GM21515 (cell line): ENCODE results near the gene ATRN.
A peak's percentile ranks its signal among the peaks of the same experiment; 100 is the strongest.

Experiments used
- ATAC-seq: cut with Tn5 transposase; IDR thresholded peaks from one replicate; pipeline ENCODE4 v1.9.1; 2021; ENCODE audit not compliant: unreplicated experiment

ATRN gene

DNA sequence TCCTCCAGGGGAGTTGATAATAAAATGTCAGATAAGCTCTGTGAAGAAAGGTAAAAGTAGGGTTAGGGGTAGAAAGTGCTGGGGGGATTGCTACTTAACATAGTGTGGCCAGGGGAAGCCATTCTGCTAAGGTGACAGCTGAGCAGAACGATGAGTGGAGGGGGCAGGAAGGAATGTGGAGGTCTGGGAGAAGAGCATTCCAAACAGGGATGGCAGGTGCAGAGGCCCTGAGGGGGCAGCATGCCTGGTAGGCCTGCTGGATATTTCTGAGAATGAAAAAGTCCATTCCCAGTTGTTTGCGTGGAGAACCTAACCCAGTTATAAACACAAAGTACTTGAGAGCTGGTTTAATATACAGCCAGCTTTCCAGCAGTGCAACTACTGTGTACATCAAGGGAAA lies 183.1 kb downstream of the ATRN start:
- no peak for ATAC-seq

DNA sequence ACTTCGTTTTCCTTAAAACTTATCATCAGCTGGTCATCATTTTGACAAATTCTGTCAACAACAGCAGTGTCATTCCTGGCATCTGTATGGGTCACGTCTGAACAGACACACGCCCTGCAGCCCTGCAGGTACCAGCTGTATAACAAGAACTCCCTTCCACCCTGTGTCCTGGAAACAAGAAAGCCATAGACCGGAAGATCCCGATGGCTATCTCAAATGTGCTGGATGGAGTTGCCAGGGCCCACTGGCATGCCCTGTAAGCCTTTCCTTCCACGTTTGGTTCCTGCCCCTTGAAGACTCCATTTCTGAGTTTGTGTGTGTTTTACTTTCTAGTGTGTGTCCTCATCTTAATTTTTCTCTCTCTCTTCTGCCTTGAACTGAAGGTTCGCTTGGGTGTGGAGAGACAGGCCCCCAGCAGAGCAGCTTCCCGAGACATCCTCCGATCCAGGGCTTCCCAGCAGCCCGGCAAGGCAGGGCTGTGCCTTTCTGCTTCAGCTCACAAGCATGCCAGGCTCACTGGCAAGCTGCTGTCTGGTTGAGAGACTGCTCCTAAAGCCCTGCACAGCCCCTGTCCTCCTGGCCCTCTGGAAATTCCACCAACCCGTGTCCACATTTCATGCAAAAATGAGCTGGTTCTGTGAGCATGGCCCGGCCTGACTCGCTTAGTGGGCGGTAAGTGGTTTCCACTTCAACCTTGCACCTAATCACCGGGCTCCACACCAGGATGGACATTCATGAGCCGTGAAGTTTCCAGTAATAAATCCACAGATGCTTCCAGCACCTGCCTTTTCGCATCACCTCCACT lies 183.7 kb downstream of the ATRN start:
- no peak for ATAC-seq

DNA sequence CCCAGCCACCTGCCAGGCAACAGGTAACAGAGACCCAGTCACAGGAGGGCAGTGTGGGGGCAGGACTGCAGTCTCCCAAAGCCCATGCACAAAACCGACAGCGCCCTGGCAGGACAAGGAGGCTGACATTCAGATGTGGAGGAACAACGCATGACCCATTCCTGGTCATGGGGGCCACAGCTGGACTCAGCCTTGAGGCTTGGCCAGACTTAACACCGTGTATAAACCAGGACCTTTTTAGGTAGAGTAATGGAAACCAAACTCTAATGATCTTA lies 184.2 kb downstream of the ATRN start:
- no peak for ATAC-seq

GRCh38 chr20:3658019-3658715 lies 187.3 kb downstream of the ATRN start:
- ATAC-seq, result no peak

GRCh38 chr20:3658716-3659491 lies 188.1 kb downstream of the ATRN start:
- ATAC-seq, result peak; percentile 91

- ATAC-seq, result no peak
Observed at GRCh38 chr20:3659492-3660261, 188.9 kb downstream of the ATRN start.

DNA sequence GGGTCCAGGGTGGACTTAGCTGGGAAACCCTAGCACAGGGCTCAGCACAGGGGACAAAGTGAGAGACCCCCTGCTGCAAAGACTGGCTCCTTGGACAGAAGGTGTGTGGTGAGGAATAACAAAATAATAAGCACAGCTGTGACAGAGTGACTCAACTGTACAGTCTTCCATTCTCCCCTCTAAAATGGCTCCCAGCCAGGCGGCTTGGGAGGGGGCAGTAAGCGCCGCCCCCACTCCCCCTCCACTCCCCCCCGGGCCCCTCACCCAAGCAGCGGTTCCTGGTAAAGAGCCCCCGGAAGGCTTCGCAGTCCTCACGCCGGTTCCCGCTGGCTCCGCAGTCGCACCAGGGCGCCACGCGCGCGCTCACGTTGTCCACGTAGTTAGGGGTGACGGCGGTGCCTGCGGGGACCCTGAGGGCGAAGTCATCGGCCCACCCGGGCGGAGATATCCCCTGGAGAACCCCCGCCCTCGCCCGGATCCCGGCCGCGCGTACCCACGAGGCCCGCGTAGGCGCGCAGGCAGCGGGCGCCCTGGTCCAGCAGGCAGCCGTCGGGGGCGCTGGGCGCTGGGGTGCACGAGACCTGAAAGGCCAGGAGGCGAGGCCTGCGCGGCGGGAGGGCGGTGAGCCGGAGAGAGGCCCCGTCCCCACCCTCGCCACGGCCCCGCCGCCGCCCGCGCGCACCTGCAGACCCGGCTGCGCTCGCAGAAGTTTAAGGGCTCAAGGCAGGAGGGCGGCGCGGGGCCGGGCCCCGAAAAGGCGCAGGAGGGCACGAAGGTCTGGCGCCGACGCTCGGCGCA lies 189.6 kb downstream of the ATRN start:
- no peak for ATAC-seq

- no peak for ATAC-seq
Observed at GRCh38 chr20:3661060-3661813, 190.4 kb downstream of the ATRN start.

DNA sequence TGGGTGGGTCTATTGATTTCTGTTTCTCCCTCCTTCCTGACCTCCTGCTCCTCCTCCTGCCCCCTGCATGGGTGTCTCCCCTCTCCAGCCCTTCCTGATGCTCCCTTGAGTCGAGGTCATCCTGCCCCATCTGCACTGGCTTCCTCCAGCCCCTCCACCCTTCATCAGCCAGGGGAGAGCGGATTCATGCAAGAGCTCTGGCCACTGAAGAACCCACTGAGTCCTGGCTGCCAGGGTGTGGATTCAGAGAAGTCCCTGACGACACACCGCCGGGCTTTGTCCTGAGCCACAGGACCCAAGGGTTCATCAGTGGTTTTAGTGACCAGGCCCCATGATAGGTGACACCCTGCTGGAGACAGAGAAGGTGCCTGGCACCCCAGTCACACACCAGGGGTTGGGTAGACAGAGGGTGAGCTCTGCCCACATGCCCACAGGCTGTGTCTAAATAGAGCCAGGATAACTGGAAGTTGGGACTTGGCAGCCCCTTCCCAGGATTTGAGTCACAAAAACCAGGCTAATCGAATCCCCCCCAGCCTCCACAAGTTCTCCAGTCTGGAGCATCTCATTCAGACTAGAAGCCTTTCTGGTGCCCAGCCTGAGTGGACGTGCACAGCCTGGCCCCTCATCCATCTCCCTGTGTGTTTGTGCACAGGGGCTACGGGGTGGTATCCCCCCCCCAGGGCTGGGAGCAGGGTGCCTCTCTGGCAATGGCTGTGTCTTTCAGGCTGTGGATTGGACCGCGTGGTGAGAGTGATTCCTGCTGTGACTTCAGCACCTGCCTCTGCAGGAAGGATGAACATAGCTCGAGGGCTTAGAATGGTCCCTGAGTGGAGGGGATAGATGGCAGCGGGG lies 191.2 kb downstream of the ATRN start:
- ATAC-seq, result no peak

GRCh38 chr20:3663031-3663701 lies 192.3 kb downstream of the ATRN start, which contains the start of gene GFRA4:
Gene GFRA4, minus strand, starts transcription at chr20:3663399. Its CDS starts 0 bp downstream, at chr20:3663399.
- no peak for ATAC-seq

DNA sequence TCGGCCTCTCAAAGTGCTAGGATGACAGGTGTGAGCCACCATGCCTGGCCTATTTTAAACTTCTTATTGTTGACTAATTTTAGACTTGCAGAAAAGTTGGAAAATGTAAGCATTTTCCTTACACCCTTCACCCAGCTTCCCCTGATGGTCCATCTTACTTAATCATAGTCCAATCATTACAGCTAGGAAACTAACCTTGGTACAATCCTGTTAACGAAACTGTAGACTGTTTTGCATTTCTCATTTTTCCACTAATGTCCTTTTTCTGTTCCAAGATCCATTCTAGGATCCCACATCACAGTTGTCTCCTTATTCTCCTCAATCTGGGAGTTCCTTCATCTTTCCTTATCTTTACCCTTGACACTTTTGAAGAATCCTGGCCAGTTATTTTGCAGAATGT lies 193.0 kb downstream of the ATRN start:
- no peak for ATAC-seq

DNA sequence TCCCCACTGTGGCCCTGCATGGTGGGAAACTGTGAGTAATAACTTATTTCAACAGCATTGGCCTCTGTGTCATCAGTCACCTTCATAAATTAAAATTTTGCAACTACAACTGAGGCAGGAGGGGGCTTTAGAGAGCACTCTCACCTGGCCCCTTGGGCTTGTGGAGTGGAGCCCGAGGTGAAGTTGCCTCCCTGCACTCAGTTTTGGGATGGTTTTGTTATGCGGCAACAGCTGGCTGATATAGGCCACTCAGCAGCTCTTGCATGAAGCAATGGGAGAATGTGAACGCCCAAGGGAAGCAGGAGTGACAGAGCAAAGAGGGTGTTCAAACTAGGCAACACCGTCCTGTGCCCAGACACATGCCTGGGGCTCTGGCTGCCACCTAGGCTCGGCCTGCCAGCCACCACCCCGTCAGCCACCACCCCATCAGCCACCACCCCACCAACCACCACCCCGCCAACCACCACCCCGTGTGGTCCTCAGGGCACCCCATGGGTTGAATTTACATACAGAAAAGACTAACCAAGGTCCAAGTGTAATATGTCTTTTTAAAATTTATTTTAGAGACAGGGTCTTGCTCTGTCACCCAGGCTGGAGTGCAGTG lies 196.7 kb downstream of the ATRN start:
- ATAC-seq, result no peak

DNA sequence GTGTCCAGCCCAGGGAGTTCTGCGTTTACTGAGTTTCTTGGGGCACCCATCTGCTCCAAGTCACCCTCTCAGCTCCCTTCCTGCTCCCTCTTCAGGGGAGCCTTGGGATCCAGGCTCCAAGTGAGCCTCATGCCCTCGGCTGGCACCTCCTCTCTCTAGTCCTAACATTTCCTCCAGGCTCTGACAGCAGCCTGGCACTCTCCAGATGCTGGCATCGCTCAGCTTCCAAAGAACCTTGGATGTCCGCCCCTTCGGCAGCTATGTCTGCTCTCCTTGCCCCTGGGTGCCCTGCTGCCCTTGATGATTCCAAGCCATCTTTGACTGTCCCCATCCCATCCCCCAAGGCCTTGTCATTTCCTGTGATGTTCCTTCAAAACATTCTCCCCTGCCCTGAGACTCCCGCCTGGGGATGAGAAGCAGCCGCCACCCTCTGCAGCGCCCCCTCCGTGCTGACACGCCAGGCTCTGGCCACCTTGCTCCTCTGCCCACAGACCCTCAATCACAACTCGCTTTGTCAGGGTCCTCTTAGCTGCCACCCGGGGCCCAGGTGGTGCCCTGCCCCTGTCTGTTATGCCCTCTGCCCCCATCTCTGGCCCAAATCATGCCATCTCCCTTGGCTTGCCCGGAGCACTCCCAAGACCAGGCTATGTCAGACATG lies 199.0 kb downstream of the ATRN start:
- no peak for ATAC-seq

GRCh38 chr20:3670511-3670910 lies 199.7 kb downstream of the ATRN start:
- ATAC-seq, result no peak

DNA sequence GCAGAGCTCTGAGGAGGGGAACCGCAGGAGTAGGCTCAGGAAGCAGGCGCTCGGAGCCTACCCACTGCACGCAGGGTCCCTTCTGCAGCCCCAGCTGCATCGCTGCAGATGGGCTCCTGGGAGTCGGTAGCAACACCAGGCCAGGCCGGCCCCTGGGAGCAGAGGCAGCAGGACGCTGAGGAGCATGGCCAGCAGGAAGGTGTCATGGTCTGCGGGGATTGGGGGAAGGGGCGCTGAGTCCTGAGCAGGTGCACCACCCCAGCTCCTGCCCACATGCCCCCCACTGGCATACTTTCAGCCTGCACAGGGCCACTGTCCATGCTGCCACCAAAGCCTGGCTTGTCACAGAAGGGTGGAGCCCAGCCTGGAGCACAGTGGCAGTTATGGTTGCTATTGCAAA lies 200.1 kb downstream of the ATRN start:
- ATAC-seq, result no peak

DNA sequence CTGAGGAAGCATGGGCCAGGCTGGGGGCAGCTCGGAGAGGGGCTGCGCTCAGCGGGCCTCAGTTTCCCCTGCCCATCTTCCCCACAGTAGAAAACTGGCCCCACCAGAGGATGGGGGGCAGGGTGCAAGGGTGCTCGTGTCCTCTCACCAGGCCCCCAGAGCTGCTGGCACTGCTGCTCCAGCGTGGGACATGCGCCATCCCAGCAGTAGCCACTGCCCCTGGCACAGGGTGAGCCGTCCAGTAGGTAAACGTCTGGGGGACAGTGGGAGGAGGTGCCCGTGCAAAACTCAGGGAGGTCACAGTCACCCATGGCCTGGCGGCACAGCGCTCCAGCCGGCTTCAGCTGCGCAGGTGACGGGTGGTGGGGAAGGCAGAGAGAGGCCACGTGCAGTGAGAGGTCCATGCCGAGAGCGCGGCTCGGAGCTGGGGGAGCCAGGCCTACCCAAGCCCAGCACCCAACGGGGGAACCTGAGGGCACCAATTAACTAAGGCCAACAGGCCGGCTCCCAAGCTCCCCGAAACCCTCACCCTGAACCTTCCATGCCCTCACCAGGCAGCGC lies 201.2 kb downstream of the ATRN start:
- no peak for ATAC-seq
